ENCODE measurements around the gene APP. TPM values are rescaled to one million over a fixed set of nuclear protein-coding genes. Genes with fewer than 3 reads are reported as not detected.

APP gene
- total and polyA plus RNA-seq, 3 donors from 2014 or later, result 390 to 670 (median 409) TPM

DNA sequence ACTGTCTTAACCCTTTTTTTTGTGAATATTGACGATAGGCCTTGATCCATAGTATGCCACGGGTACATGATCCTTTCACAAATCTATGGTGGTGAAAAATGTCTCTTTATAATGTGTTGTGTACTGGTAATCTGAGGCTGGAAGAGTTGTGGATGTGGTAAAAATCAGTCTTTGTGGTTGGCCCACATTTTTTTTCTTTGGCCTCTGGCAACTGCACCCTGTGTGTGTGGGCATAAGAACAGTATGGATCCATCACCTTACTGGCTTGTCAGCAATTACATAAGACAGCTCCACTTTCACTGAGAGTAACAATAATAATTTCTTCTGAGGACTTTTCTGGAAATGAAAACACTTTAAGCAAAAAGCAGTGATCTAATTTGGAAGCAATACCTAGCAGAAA is 334.2 kb downstream of the APP start:
- WGBS, 2 donors, result 84 to 93% methylated on average over 2 of the region's 2 CpGs
- DNase-seq, result no peak
- H3K4me3 ChIP-seq, result no peak overlapping the region
- TF ChIP-seq, protein P1, sequence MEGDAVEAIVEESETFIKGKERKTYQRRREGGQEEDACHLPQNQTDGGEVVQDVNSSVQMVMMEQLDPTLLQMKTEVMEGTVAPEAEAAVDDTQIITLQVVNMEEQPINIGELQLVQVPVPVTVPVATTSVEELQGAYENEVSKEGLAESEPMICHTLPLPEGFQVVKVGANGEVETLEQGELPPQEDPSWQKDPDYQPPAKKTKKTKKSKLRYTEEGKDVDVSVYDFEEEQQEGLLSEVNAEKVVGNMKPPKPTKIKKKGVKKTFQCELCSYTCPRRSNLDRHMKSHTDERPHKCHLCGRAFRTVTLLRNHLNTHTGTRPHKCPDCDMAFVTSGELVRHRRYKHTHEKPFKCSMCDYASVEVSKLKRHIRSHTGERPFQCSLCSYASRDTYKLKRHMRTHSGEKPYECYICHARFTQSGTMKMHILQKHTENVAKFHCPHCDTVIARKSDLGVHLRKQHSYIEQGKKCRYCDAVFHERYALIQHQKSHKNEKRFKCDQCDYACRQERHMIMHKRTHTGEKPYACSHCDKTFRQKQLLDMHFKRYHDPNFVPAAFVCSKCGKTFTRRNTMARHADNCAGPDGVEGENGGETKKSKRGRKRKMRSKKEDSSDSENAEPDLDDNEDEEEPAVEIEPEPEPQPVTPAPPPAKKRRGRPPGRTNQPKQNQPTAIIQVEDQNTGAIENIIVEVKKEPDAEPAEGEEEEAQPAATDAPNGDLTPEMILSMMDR (IDR thresholded peaks at IDR 0.05), result no peak
- no peak for TF ChIP-seq POLR2A (IDR thresholded peaks at IDR 0.05)
- no peaks in the 10 kb centered on the region for H3K9me3 ChIP-seq
- H3K27me3 ChIP-seq, result no peaks in the 10 kb centered on the region
- H3K4me1 ChIP-seq, result no peaks in the 10 kb centered on the region
- intact Hi-C loops (cut with DNase I; ENCODE audit: low total_unique reads), result no loop called here
- no peak overlapping the region for H3K27ac ChIP-seq
- no peaks in the 10 kb centered on the region for H3K36me3 ChIP-seq (ENCODE audit: low read depth, missing control alignments)

GRCh38 chr21:25834381-25834780 is 336.2 kb downstream of the APP start:
- TF ChIP-seq, protein P1 (IDR thresholded peaks at IDR 0.05), result no peak
- no peak for TF ChIP-seq POLR2A (IDR thresholded peaks at IDR 0.05)
- H3K4me3 ChIP-seq, result no peak overlapping the region
- H3K27ac ChIP-seq, result no peak overlapping the region
- no peaks in the 10 kb centered on the region for H3K27me3 ChIP-seq
- intact Hi-C loops (cut with DNase I; ENCODE audit: low total_unique reads), result no loop called here
- no peaks in the 10 kb centered on the region for H3K4me1 ChIP-seq
- no peaks in the 10 kb centered on the region for H3K9me3 ChIP-seq
- no peak for DNase-seq
- 86 to 89% methylated on average over 3 of the region's 3 CpGs for WGBS, 2 donors
- H3K36me3 ChIP-seq (ENCODE audit: low read depth, missing control alignments), result no peaks in the 10 kb centered on the region

GRCh38 chr21:25831300-25831960 is 339.1 kb downstream of the APP start:
- intact Hi-C loops (cut with DNase I; ENCODE audit: low total_unique reads), result no loop called here
- 93% methylated on average over 2 of the region's 2 CpGs for WGBS, 2 donors

More at GRCh38 chr21:25831300-25831960, 339.1 kb downstream of the APP start:
- TF ChIP-seq POLR2A (IDR thresholded peaks at IDR 0.05), result no peak
- TF ChIP-seq, protein P1 (IDR thresholded peaks at IDR 0.05), result no peak
- Histone ChIP-seq H3K4me1 (no peaks in the 10 kb centered on the region), H3K36me3 (ENCODE audit: low read depth, missing control alignments) (no peaks in the 10 kb centered on the region), H3K4me3 (no peak overlapping the region), H3K27me3 (no peaks in the 10 kb centered on the region), H3K9me3 (no peaks in the 10 kb centered on the region), H3K27ac (no peak overlapping the region)
- DNase-seq, result no peak

Small RNAs within 50 kb of the gene (small RNA-seq; reads per million reads assigned to genes)
- gene RNU6-123P (0 reads per million in 2 donors), gene RNU6-926P (0 reads per million in 2 donors)
